SK-N-SH (cell line): ENCODE measurements around the gene GFPT1. TPM values are rescaled to one million over a fixed set of nuclear protein-coding genes. Genes with fewer than 3 reads are reported as not detected.

Source experiments
- CTCF ChIA-PET: fragments of 300-600, 350-600 bp; formaldehyde crosslinking; extraction: SDS; loops from one replicate; lab custom pipeline; 2021; lab: Yijun Ruan, JAX
- POLR2A ChIA-PET: fragments of 350-600 bp; sonication (Branson Sonifier 250); formaldehyde crosslinking; extraction: SDS; loops from one replicate; lab custom pipeline; 2020; ENCODE audit warnings: antibody characterized with exemption, inconsistent platforms; lab: Yijun Ruan, JAX
- DNase-seq: peaks from one replicate; pipeline ENCODE4 v3.0.0; 2012
- H2AFZ ChIP-seq: fragments of 200-600 bp; sonication (generic); 2 replicates; pipeline ENCODE4 v1.8.1; 2016; ENCODE audit warnings: antibody characterized with exemption, mild to moderate bottlenecking, low read depth
- H3F3A ChIP-seq: fragments of 200-600 bp; sonication (generic); replicated peaks from 2 replicates; pipeline ENCODE3; 2016; ENCODE audit warnings: antibody characterized with exemption, mild to moderate bottlenecking; ENCODE audit not compliant: insufficient read depth
- H3K27ac ChIP-seq, 2 experiments: fragments of 200-500 bp in 1 of 2; fragments of 200-600 bp in 1 of 2; sonication (Bioruptor generic) in 1 of 2; sonication (generic), shearing (Covaris generic) in 1 of 2; 2 replicates each; pipeline versions ENCODE4 v1.5.1 to v1.6.1; 2014 to 2016; ENCODE audit warnings: low read depth in 2 of 2, inconsistent platforms in 1 of 2, low read length in 1 of 2, mild to moderate bottlenecking in 1 of 2, mixed read lengths in 1 of 2
- H3K27me3 ChIP-seq: fragments of 200-600 bp; sonication (generic), shearing (Covaris generic); 2 replicates; pipeline ENCODE4 v1.6.1; 2016; ENCODE audit warnings: mixed run types; ENCODE audit not compliant: insufficient read depth
- H3K36me3 ChIP-seq, 2 experiments: fragments of 200-500 bp in 1 of 2; fragments of 200-600 bp in 1 of 2; sonication (Bioruptor generic) in 1 of 2; sonication (generic) in 1 of 2; replicated peaks in 1 of 2; 2 replicates each; pipeline versions ENCODE3 to v1.5.1; 2014 to 2016; ENCODE audit warnings: low read length in 1 of 2, mild to moderate bottlenecking in 1 of 2; ENCODE audit not compliant: insufficient read depth in 2 of 2, control insufficient read depth in 1 of 2
- H3K4me1 ChIP-seq, 2 experiments: fragments of 200-500 bp in 1 of 2; fragments of 200-600 bp in 1 of 2; sonication (Bioruptor generic) in 1 of 2; sonication (generic), shearing (Covaris generic) in 1 of 2; 2 replicates each; pipeline versions ENCODE4 v1.5.1 to v1.6.1; 2014 to 2016; ENCODE audit warnings: low read depth in 1 of 2, low read length in 1 of 2, mixed run types in 1 of 2; ENCODE audit not compliant: insufficient read depth in 2 of 2, control insufficient read depth in 1 of 2
- H3K4me2 ChIP-seq: fragments of 200-600 bp; sonication (generic), shearing (Covaris generic); 2 replicates; pipeline ENCODE4 v1.6.1; 2017; ENCODE audit warnings: mixed run types
- H3K4me3 ChIP-seq, 2 experiments: fragments of 200-500 bp in 1 of 2; fragments of 200-600 bp in 1 of 2; sonication (Bioruptor generic) in 1 of 2; sonication (generic), shearing (Covaris generic) in 1 of 2; 2 replicates each; pipeline versions ENCODE4 v1.5.1 to v1.8.1; 2014 to 2016; ENCODE audit warnings: low read depth in 2 of 2, inconsistent platforms in 1 of 2, low read length in 1 of 2, mild to moderate bottlenecking in 1 of 2, mixed read lengths in 1 of 2, moderate library complexity in 1 of 2
- H3K79me2 ChIP-seq: fragments of 200-600 bp; sonication (generic); 2 replicates; pipeline ENCODE4 v1.8.1; 2017; ENCODE audit warnings: mild to moderate bottlenecking; ENCODE audit not compliant: insufficient read depth
- H3K9ac ChIP-seq: fragments of 200-600 bp; sonication (generic); 2 replicates; pipeline ENCODE4 v1.6.1; 2017; ENCODE audit warnings: mixed run types
- H3K9me2 ChIP-seq: fragments of 200-600 bp; sonication (generic); 2 replicates; pipeline ENCODE4 v1.6.1; 2017; ENCODE audit warnings: mixed run types
- H3K9me3 ChIP-seq: fragments of 200-600 bp; sonication (generic); 2 replicates; pipeline ENCODE4 v1.6.1; 2017; ENCODE audit warnings: mixed run types, mild to moderate bottlenecking, moderate library complexity
- H4K20me1 ChIP-seq: fragments of 200-600 bp; sonication (generic); 2 replicates; pipeline ENCODE4 v1.6.1; 2017; ENCODE audit warnings: mild to moderate bottlenecking, mixed run types; ENCODE audit not compliant: insufficient read depth
- CHD2 ChIP-seq: fragments of 150-350 bp; IDR thresholded peaks from 2 replicates; pipeline ENCODE4 v1.6.1; 2018; ENCODE audit warnings: low read length; ENCODE audit not compliant: partially characterized antibody
- CTCF ChIP-seq: fragments of 200-600 bp; sonication (generic); IDR thresholded peaks from 2 replicates; pipeline ENCODE4 v1.6.1; 2017; ENCODE audit warnings: antibody characterized with exemption, mild to moderate bottlenecking, moderate library complexity
- EP300 ChIP-seq, 2 experiments: IDR thresholded peaks; 2 replicates each; pipeline versions ENCODE4 v1.4.0 to v1.6.1; 2012; ENCODE audit warnings: borderline replicate concordance in 1 of 2, low read depth in 1 of 2, low read length in 1 of 2
- EZH2phosphoT487 ChIP-seq: fragments of 200-600 bp; sonication (generic); IDR thresholded peaks from 2 replicates; pipeline ENCODE4 v1.6.1; 2017; ENCODE audit warnings: low read depth, mixed run types, mild to moderate bottlenecking, antibody characterized with exemption, moderate library complexity, borderline replicate concordance
- FOXJ3 ChIP-seq: sonication (generic); formaldehyde crosslinking; IDR thresholded peaks from 2 replicates; pipeline ENCODE4 v1.5.1; 2020; ENCODE audit warnings: mild to moderate bottlenecking, missing genetic modification reagents
- GATA2 ChIP-seq: sonication (generic); formaldehyde crosslinking; IDR thresholded peaks from 2 replicates; pipeline ENCODE4 v1.5.0; 2020; ENCODE audit warnings: mild to moderate bottlenecking, missing genetic modification reagents
- MXI1 ChIP-seq: IDR thresholded peaks from 2 replicates; pipeline ENCODE4 v1.6.1; 2012; ENCODE audit warnings: mild to moderate bottlenecking, low read depth, low read length, improper control_type of control experiment
- RFX5 ChIP-seq: IDR thresholded peaks from 2 replicates; pipeline ENCODE4 v1.6.1; 2012; ENCODE audit warnings: mild to moderate bottlenecking, improper control_type of control experiment, low read length
- SIN3A ChIP-seq: IDR thresholded peaks from 2 replicates; pipeline ENCODE4 v1.6.1; 2012; ENCODE audit warnings: low read depth, mild to moderate bottlenecking, low read length, moderate library complexity, borderline replicate concordance
- TAF1 ChIP-seq: IDR thresholded peaks from 2 replicates; pipeline ENCODE4 v1.6.1; 2012; ENCODE audit warnings: low read depth, mild to moderate bottlenecking, low read length, moderate library complexity, borderline replicate concordance
- USF2 ChIP-seq: fragments of 150-350 bp; IDR thresholded peaks from 2 replicates; pipeline ENCODE4 v1.6.1; 2017; ENCODE audit warnings: antibody characterized with exemption, low read length, low read depth, borderline replicate concordance
- ZBTB33 ChIP-seq: IDR thresholded peaks from 2 replicates; pipeline ENCODE4 v1.4.0; 2012; ENCODE audit warnings: low read depth, borderline replicate concordance
- WGBS: methylation state at CpG from one replicate; pipeline ENCODE4 v1.1.6; 2017; ENCODE audit warnings: low lambda C conversion rate; 5-methylcytosine and 5-hydroxymethylcytosine counted together
- polyA plus RNA-seq, 3 experiments: library from polyadenylated mRNA; depleted of rRNA; stranded (reverse); fragments of >200 nt; gene quantifications; 2 replicates each; pipeline ENCODE4 v1.2.3, GENCODE V29; 2012

The GFPT1 gene
- polyA plus RNA-seq, 1 of the 3 experiments (the other 2 are of a cell fraction), result 6.0 TPM

- Histone ChIP-seq H3K9me3 (no peaks in the 10 kb centered on the region), H3K9me2 (no peaks in the 10 kb centered on the region), H3K4me1 (peaks cover 2 to 17% of the 10 kb centered on the region in 2 experiments; a peak in 3 of 4 replicates), H4K20me1 (no peaks in the 10 kb centered on the region), H3K79me2 (no peaks in the 10 kb centered on the region), H3K9ac (no peak overlapping the region), H3F3A (no peaks in the 10 kb centered on the region), H3K4me3 (no peak overlapping the region), H3K27me3 (no peaks in the 10 kb centered on the region), H3K27ac (peak overlapping the region; percentile 11 to 75; a peak in 3 of 4 replicates), H3K4me2 (peak overlapping the region; percentile 38; the same call in 1 of the 2 replicates), H2AFZ (no peak overlapping the region), H3K36me3 (no peaks in the 10 kb centered on the region)
- TF ChIP-seq EZH2phosphoT487, result no peak
- TF ChIP-seq EP300 (IDR thresholded peaks at IDR 0.05; ENCODE audit: borderline replicate concordance in 1 of 2, low read depth in 1 of 2, low read length in 1 of 2), result no peak
- no peak for TF ChIP-seq SIN3A
- no peak for TF ChIP-seq TAF1
- no peak for TF ChIP-seq MXI1
- TF ChIP-seq CHD2, result no peak
- TF ChIP-seq RFX5, result no peak
- TF ChIP-seq USF2, result no peak
- no peak for TF ChIP-seq FOXJ3 (CRISPR knock-in tag)
- no peak for TF ChIP-seq CTCF
- no peak for TF ChIP-seq GATA2 (CRISPR knock-in tag)
- no peak for TF ChIP-seq ZBTB33
- 97% methylated on average over 3 of the region's 3 CpGs for WGBS
- CTCF ChIA-PET, result interaction anchor here (1.3 kb wide), 1 partner anchor 279 kb away, joined by 3 read pairs; no protein-coding TSS in a partner anchor
- no peak for DNase-seq
- POLR2A ChIA-PET, result no interaction called here
Observed at GRCh38 chr2:69291721-69292120, 95.3 kb downstream of the GFPT1 start.
